HG02759 (cell line): ENCODE measurements around the gene SYCE3.
A peak's percentile ranks its signal among the peaks of the same experiment; 100 is the strongest.

Source experiments
- ATAC-seq: cut with Tn5 transposase; IDR thresholded peaks from one replicate; pipeline ENCODE4 v1.9.1; 2021; ENCODE audit warnings: mild to moderate bottlenecking, moderate library complexity; ENCODE audit not compliant: unreplicated experiment

SYCE3 gene

DNA sequence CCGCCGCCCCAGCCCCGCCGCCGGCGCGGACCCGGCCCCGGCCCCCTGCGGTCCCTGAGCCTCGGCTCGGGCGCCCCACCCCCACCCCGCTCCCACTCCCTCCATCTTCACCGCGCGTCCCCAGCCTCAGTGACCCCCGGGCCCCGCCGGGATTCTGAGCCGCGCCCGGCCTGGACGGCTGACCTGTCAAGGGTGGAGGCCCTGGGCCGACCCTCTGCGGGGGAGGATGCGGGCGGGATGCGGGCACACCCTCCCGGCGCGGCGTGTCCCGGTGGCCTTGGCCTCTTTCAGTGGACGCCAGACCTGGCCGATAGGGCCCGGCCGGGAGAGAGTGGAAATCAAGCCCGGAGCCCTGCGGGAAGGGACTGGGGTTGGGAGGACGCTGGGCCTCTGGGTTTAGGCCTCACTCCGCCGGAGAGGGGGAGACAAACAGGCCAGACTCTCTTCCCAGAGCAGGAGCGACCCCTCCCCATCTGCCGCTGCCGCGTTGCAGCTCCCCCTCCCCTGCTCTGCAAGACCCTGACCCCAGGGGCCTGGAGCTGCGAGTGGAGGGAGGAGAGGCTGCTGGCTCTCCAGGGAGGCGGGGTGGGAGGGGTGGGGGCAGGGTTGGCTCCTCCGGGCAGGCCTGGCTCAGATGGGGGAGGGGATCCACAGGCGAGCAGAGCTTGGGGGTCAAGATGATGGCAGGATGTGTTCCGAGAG, 38.4 kb upstream of the SYCE3 start:
- no peak for ATAC-seq

- ATAC-seq = no peak
These were observed 37.8 kb upstream of the SYCE3 start, which contains the start of gene MAPK8IP2 for GRCh38 chr22:50600538-50600937. Gene MAPK8IP2 (plus strand): TSS chr22:50600793. CDS start chr22:50600819, 26 bp downstream.

DNA sequence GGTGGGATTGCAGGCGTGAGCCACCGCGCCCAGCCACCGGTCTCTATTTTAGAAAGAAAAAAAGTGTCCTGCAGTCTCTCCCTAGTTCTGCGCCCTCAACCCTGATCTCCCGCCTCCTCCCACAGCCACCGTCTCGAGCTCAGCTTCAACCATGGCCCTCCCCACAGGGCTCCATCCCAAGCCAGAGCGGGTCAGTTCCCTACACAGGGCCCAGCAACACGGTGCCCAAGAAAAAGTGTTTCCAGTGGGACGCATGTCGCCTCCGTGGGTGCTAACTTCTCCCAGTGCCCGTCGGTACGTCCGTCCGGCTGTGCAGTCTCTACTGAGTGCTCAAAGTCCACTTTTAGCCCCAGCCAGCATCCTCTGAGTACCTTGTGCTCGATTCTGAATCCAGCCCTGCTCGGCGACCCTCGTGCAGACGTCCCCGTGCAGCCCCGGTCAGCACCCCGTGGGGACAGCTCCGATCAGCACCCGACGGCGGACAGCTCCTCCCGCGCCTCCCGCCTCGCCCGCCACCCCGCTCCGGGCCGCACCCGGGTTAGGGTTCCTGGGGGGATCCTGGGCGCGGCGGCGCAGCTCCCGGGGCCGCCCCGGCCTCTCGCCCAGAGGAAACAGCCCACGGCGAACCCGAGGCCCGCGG, 37.2 kb upstream of the SYCE3 start:
- no peak for ATAC-seq

DNA sequence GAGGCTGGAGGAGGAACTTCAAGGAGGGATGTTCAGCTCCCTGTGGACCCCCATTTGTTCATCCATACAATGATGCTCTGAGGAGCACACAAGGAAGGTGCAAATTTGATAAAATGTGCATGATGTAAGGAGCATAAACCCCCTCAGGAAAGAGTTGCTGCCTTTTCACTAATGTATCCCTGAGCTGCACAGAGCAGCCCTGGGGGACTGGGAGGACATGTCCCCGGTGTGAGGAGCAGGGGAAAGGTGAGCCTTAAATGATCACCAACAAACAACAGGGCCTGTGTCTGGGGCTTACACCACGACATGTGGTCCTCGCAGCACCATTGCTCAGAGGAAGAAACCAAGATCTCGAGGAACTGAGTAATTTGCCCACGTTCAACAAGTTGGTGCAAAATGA, 34.4 kb upstream of the SYCE3 start:
- no peak for ATAC-seq

DNA sequence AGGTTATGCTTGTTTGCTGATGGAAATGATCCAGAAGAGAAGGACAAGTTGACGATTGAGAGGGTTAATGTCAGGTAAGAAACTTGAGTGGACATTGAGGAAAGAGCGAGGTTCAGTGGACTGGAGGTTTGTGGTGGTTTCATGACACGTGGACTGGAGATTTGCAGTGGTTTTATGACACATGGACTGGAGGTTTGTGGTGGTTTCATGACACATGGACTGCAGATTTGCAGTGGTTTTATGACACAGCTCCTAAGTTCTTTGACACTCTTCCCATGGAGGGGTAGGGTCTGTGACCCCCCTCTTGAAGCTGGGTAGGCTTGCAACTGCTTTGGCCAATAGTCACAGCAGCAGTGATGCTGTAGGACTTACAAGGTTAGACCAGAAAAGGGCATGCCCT, 32.5 kb upstream of the SYCE3 start:
- no peak for ATAC-seq

- ATAC-seq = no peak
These were observed 24.7 kb upstream of the SYCE3 start for GRCh38 chr22:50587407-50587806.

DNA sequence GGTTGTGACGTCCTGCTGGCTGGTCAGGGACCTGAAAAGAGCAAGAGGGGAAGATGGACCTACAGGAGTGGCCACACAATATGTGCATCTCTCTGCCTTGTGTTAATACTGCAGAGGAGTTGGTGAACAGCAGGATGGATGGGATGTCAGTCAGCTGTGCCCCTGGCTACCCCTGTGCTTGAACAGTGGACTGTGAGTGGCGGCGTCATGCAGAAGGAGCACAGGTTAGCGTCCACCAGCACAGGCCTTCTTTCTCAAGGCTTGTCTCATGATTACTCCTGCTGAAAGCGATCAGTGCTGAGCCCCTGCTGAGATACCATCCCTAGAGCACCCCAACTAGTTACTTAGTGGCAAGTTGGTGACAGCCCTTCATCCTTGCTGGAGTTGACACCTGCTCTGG, 23.7 kb upstream of the SYCE3 start:
- no peak for ATAC-seq

- no peak for ATAC-seq
These were observed 23.1 kb upstream of the SYCE3 start for GRCh38 chr22:50585781-50586180.

DNA sequence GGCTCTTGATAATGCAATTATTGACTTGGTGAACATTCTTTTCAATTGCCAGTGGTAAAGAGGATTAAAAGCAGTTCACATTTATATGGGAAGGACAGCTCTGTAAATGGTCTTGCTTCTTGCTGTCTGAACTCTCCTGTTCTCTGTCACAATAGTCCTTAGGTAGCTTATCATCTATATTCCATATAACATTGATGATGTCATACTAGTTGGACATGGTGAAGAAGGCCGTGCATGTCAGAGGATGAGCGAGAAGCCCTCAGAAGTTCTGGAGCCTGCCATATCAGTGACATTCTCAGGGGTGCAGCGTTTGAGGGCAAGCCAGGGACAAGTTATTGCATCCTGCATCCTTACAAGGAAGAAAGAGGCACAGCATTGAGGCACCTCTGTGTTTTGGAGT, 22.5 kb upstream of the SYCE3 start:
- no peak for ATAC-seq

DNA sequence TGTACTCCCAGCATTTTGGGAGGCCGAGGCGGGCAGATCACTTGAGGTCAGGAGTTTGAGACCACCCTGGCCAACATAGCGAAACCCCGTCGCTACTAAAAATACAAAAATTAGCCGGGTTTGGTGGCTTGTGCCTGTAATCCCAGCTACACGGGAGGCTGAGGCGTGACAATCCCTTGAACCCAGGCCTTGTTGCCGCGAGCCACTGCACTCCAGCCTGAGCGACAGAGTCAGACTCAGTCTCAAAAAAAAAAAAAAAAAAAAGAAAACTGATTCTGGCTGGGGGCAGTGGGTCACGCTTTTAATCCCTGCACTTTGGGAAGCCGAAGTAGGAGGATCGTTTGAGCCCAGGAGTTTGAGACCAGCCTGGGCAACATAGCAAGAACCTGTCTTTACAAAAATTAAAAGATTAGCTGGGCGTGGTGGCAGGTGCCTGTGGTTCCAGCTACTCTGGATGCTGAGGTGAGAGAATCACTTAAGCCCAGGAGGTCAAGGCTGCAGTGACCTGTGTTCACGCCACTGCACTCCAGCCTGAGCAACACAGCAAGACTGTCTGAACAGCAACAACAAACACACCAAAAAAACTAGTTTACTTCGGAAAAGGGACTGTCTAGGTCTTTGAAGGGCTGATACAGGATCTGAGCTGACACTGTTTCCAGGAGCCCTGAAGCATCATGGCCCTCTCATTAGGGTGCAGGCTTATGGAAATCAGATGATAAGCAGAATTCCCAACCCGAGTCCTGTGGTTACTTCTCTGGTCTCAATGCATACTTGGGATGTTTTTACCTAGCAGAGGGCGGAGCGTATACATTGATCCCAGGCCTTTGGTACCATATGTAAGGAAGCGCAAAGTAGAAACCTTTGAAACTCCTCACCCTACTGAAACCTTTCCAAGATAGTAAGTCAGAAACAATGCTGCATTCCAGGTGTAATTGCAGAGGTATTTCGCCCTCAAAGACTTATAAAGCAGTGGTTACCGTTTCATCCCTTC, 21.7 kb upstream of the SYCE3 start:
- no peak for ATAC-seq

- peak; percentile 37 for ATAC-seq
These were observed 20.7 kb upstream of the SYCE3 start for GRCh38 chr22:50583294-50583861.

DNA sequence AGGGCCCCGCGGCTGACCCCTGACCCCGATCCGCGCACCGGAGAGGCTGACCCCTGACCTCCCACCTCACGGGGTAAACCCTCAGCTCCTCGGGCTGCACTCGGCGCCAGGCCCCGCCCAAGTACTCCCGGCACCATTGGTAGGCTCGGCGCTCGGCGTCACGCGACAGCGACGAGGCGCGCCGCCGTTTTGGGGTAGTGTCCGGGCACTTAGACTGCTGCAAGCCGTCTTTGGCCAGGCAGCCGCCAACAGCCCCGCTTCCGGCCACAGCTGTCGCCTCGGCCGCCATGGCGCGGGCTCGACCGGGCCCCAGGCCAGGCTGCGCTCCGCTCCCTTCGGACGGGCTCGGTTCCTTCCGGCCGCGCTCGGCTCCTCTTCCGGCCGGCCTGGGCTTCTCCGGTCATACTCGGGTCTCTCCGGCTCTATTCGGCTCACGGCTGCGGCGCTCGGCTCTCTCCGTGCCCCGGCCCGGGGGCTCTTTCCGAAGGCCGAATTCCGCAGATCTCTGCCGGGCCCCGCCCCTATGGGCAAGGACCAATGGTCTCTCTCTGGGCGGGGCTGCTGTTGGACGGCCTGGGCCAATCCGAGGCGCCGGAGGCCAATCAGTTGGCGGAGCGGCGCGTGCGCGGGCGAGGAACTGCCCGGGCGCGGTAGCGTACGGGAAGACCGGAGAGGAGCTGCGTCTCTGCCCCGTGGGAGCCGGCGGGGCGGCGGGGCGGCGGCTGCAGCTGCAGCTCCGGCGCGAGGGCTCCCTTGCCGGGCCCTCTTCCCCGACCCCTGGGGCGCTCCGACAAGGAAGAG, 20.0 kb upstream of the SYCE3 start, which contains the start of gene CHKB:
TSS of gene CHKB (minus strand) at position 357 of the 801 bp plus-strand sequence. CDS start at position 289, 68 bp downstream.
- peak; percentile 88 for ATAC-seq

GRCh38 chr22:50581950-50582492, 19.3 kb upstream of the SYCE3 start:
- ATAC-seq = peak; percentile 1

DNA sequence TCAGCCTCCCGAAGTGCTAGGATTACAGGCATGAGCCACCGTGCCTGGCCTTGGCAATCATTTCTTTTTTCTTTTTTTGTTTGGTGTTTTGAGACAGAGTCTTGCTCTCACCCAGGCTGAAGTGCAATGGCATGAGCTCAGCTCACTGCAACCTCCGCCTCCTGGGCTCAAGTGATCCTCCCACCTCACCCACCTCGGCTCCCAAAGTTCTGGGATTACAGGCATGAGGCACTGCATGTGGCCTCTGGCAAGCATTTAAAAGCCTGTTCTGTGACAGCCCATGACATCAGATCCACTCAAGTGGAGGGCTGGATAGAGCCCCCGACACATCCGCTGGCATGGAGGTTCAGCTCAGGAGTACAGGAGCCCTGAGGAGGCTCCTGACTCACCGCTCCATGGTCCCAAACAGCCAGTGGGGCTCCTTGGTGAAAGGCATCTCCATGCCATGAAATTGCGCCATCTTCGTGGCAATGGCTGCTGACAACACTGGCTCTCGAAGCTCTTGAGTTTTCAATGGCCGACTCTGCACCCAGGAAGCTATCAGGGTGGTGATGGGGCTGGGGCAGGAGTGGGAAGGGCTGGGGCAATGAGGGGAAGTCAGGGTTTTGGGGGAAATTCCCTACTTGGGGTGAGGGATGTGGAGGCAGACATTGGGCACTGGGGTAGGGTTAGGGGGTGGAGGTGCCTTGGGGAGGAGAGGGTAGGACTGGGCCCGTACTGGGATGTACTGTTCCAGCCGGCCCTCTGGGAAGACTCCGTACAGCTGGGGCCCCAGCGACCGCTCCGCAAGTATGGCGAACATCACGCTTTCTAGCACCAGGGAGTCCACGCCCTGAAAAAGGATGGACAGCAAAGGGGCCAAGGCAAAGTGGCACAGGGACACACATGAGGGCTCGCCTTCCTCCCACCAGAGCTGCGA, 18.6 kb upstream of the SYCE3 start:
- ATAC-seq = no peak

DNA sequence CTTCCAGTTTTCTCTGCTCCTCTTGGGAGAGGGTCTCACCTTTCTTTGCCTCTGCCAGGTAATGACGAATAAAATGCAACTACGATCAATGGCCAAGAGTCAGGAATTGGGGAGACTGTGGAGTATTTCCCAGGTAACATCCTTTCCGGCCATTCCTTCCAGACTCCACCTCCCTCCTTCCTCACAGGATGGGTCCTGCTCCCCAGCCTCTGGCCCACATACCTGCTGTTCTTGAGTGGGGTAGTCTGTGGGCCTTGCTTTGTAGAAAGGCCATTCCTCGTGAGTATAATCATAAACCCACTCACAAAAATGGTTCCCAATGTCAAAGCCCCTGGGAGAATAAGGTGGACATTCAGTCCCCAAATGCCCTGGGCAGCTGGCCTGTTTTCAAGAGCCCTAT, 17.0 kb upstream of the SYCE3 start:
- no peak for ATAC-seq

DNA sequence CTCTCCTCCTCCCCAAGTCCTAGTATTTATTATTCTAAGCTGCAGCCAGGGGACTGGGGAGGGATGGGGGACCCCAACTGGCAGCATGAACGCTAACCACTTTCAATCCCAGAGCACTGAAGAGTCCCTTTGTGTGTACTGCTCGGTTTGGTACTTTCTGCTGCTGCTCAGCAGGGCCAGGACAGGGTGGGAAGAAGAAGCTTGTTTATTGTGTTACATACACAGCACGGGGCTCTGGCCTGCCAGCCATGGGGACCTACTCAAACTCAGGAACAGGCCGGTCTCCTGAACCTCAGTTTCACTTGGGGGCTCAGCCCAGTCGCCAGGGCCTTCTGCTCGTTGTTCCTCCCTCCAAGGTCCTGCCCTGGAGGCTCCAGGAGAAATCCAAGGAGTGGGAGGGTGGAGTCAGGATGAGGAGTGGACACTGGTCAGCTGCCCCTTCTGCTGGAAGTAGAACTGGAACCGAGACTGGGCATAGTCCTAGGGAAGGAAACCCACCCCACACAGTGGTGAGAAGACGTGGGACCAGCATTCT, 16.1 kb upstream of the SYCE3 start:
- no peak for ATAC-seq

DNA sequence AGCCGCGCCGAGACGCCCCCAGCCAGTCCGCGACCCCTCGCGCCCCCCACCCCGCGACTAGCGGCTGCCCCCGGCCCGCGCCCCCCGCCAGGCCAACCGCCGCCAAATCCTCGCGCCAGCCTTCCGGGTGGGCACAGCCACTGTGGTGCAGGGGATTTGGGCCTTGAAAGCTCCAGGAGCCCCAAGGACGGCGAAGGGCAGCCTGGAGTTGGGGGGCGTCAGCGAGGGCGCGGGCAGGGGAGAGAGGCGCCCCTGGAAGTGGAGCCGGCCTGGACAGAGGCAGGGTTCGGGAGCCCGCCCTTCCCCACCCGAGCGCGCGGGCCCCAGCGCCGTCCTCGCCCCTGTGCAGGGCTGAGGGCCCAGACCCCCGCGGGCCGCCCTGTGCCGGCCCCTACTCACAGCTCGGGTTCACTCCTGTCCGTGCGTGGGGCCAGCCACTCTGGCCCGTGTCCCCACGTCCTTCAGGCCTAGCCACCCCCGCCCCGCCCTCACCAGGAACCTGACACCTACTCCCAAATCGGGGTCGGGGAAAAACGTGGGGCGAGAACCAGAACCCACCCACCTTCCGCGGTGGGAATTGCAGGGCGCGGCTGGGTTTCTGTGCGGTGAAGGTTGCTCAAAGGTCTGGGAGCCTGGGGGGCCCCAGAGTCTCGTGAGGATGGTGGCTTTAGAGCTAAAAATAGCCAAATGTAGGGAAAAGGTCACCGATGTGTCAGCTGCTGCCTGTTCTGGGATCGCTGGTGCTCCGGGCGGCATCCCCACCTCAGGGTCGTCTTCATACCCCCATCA, 15.5 kb upstream of the SYCE3 start, which contains the start of gene CPT1B:
TSS of gene CPT1B (minus strand) at position 441 of the 789 bp plus-strand sequence. CDS start 512 bp downstream, outside the sequence.
- ATAC-seq = no peak

DNA sequence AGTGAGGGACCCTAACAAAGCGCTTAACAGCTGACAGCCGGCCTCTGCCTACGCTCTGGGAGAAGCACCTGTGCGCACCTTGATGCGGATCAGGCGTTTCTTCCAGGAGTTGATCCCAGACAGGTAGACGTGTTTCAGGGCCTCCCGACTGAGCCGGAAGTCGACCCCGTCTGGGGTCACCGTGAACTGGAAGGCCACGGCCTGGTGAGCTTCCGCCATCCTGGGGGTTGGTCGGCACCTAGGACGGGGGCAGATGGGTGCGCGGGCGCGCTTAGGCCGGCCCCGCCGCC, 14.9 kb upstream of the SYCE3 start:
- no peak for ATAC-seq
